K562 (cell line): ENCODE results near the gene ITPA. TPM values are rescaled to one million over a fixed set of nuclear protein-coding genes. Genes with fewer than 3 reads are reported as not detected.

Experiments used
- ARNT ChIP-seq, 2 experiments: fragments of 450-650 bp; IDR thresholded peaks; 2 replicates each; pipeline ENCODE4 v1.6.1; 2016; ENCODE audit warnings: mild to moderate bottlenecking in 1 of 2
- DIDO1 ChIP-seq: fragments of 450-650 bp; IDR thresholded peaks from 2 replicates; pipeline ENCODE4 v1.6.1; 2016; ENCODE audit warnings: low read depth, missing biosample characterization, missing genetic modification characterization
- FOXJ3 ChIP-seq: sonication (generic); formaldehyde crosslinking; IDR thresholded peaks from 2 replicates; pipeline ENCODE4 v1.4.0; 2020; ENCODE audit warnings: mild to moderate bottlenecking, missing genetic modification reagents
- GATAD2A ChIP-seq: fragments of 450-650 bp; IDR thresholded peaks from 2 replicates; pipeline ENCODE4 v1.6.1; 2017
- HNRNPLL ChIP-seq: fragments of 200-400 bp; formaldehyde crosslinking; IDR thresholded peaks from 2 replicates; pipeline ENCODE4 v1.6.1; 2017; ENCODE audit warnings: low read length, low read depth, mild to moderate bottlenecking; ENCODE audit not compliant: poor library complexity, severe bottlenecking
- MYNN ChIP-seq, 2 experiments: sonication (generic); formaldehyde crosslinking in 1 of 2; IDR thresholded peaks; 2 replicates each; pipeline versions ENCODE4 v1.5.0 to v1.6.1; 2016 to 2020; ENCODE audit warnings: antibody characterized with exemption in 1 of 2, missing genetic modification reagents in 1 of 2
- NCOA1 ChIP-seq: fragments of 450-650 bp; IDR thresholded peaks from 2 replicates; pipeline ENCODE4 v1.6.1; 2016; ENCODE audit warnings: low read depth
- NFIX ChIP-seq: fragments of 250-450 bp; sonication (Bioruptor Pico); IDR thresholded peaks from 2 replicates; pipeline ENCODE4 v1.4.0; 2020; ENCODE audit warnings: low read depth, mild to moderate bottlenecking, moderate library complexity
- NR4A1 ChIP-seq, 2 experiments: fragments of 250-450 bp in 1 of 2; fragments of 450-650 bp in 1 of 2; sonication (Bioruptor Pico) in 1 of 2; IDR thresholded peaks; 2 replicates each; pipeline versions ENCODE4 v1.4.0 to v1.6.1; 2016 to 2020; ENCODE audit warnings: mild to moderate bottlenecking in 2 of 2, missing compliant biosample characterization in 1 of 2, missing genetic modification characterization in 1 of 2, moderate library complexity in 1 of 2
- PML ChIP-seq: IDR thresholded peaks from 2 replicates; pipeline ENCODE4 v1.6.1; 2012; ENCODE audit warnings: low read length, inconsistent platforms
- POU5F1 ChIP-seq: fragments of 150-350 bp; IDR thresholded peaks from 2 replicates; pipeline ENCODE4 v1.6.1; 2014; ENCODE audit warnings: borderline replicate concordance, low read length, low read depth, mild to moderate bottlenecking; ENCODE audit not compliant: partially characterized antibody
- PTRF ChIP-seq: fragments of 450-650 bp; IDR thresholded peaks from 2 replicates; pipeline ENCODE4 v1.6.1; 2016; ENCODE audit warnings: mild to moderate bottlenecking, missing genetic modification characterization, missing compliant biosample characterization
- SIN3B ChIP-seq: fragments of 450-650 bp; IDR thresholded peaks from 2 replicates; pipeline ENCODE4 v1.6.1; 2017; ENCODE audit warnings: low read depth, mild to moderate bottlenecking, moderate library complexity
- SNIP1 ChIP-seq: fragments of 450-650 bp; IDR thresholded peaks from 2 replicates; pipeline ENCODE4 v1.7.1; 2017; ENCODE audit warnings: low read depth, mild to moderate bottlenecking
- SOX6 ChIP-seq: fragments of 450-650 bp; IDR thresholded peaks from 2 replicates; pipeline ENCODE4 v1.6.1; 2014; ENCODE audit warnings: mild to moderate bottlenecking
- SRSF3 ChIP-seq: fragments of 200-400 bp; formaldehyde crosslinking; IDR thresholded peaks from 2 replicates; pipeline ENCODE4 v1.6.1; 2016; ENCODE audit warnings: mild to moderate bottlenecking, low read length, moderate library complexity; ENCODE audit not compliant: insufficient read depth
- SRSF9 ChIP-seq: fragments of 200-400 bp; formaldehyde crosslinking; IDR thresholded peaks from 2 replicates; pipeline ENCODE4 v1.6.1; 2017; ENCODE audit warnings: low read depth, low read length, borderline replicate concordance
- ZNF232 ChIP-seq: sonication (generic); formaldehyde crosslinking; IDR thresholded peaks from 2 replicates; pipeline ENCODE4 v1.8.0; 2022; ENCODE audit warnings: mild to moderate bottlenecking, missing genetic modification reagents
- ZNF785 ChIP-seq: fragments of 250-450 bp; sonication (Bioruptor Pico); IDR thresholded peaks from 2 replicates; pipeline ENCODE4 v1.4.0; 2020; ENCODE audit warnings: mild to moderate bottlenecking
- polyA plus RNA-seq, 8 experiments: library from polyadenylated mRNA; depleted of rRNA in 4 of 8; stranded (reverse) in 5 of 8; unstranded in 3 of 8; fragments of >200 nt; fragmentation: Nextera tagmentation in 2 of 8; fragmentation: Illumina TruSeq in 1 of 8; extraction: Ambion mirVana in 2 of 8; extraction: Trizol in 1 of 8; gene quantifications; 2 replicates each; pipeline versions ENCODE4 v1.2.1 to v1.2.3, GENCODE V29; 2011 to 2014; ENCODE audit warnings: inconsistent platforms in 1 of 8, missing spikeins in 1 of 8
- total RNA-seq, 7 experiments: library from RNA; depleted of rRNA in 6 of 7; stranded (reverse); fragments of >200 nt in 6 of 7; fragmentation: Illumina TruSeq in 2 of 7; extraction: Trizol in 2 of 7; gene quantifications; 2 replicates each; pipeline versions ENCODE4 v1.2.1 to v1.2.3, GENCODE V29; 2011 to 2021; ENCODE audit warnings: low replicate concordance in 1 of 7
- TF ChIP-seq, protein P1 (sequence below): fragments of 450-650 bp; IDR thresholded peaks from 2 replicates; pipeline ENCODE4 v1.6.1; 2017; ENCODE audit warnings: antibody characterized with exemption
- TF ChIP-seq, protein P2 (sequence below): fragments of 450-650 bp; IDR thresholded peaks from 2 replicates; pipeline ENCODE4 v1.6.1; 2016; ENCODE audit warnings: low read depth, mild to moderate bottlenecking, moderate library complexity
- TF ChIP-seq, protein P3 (sequence below), 2 experiments: IDR thresholded peaks; 2 replicates each; pipeline ENCODE4 v1.6.1; 2011; ENCODE audit warnings: borderline replicate concordance in 1 of 2, control low read depth in 1 of 2, low read depth in 1 of 2, low read length in 1 of 2, mild to moderate bottlenecking in 1 of 2, mixed read lengths in 1 of 2, moderate library complexity in 1 of 2; ENCODE audit not compliant: insufficient read depth in 1 of 2, insufficient read length in 1 of 2, poor library complexity in 1 of 2, severe bottlenecking in 1 of 2; ENCODE audit errors: extremely low read depth in 1 of 2
- TF ChIP-seq, protein P4 (sequence below), 3 experiments: IDR thresholded peaks in 2 of 3; conservative IDR thresholded peaks in 1 of 3; 2 replicates each; pipeline ENCODE4 v1.5.1; 2011 to 2012; ENCODE audit warnings: low read length in 3 of 3, mild to moderate bottlenecking in 3 of 3, control low read depth in 2 of 3, improper control_type of control experiment in 1 of 3, inconsistent platforms in 1 of 3, low read depth in 1 of 3, mixed read lengths in 1 of 3, moderate library complexity in 1 of 3; ENCODE audit not compliant: insufficient read depth in 2 of 3

The ITPA gene
- total and polyA plus RNA-seq, 9 of the 15 experiments (the other 6 are each of a cell fraction or from before 2014, with no cell fraction given) = 5.0 to 79.7 (median 36.7) TPM

DNA sequence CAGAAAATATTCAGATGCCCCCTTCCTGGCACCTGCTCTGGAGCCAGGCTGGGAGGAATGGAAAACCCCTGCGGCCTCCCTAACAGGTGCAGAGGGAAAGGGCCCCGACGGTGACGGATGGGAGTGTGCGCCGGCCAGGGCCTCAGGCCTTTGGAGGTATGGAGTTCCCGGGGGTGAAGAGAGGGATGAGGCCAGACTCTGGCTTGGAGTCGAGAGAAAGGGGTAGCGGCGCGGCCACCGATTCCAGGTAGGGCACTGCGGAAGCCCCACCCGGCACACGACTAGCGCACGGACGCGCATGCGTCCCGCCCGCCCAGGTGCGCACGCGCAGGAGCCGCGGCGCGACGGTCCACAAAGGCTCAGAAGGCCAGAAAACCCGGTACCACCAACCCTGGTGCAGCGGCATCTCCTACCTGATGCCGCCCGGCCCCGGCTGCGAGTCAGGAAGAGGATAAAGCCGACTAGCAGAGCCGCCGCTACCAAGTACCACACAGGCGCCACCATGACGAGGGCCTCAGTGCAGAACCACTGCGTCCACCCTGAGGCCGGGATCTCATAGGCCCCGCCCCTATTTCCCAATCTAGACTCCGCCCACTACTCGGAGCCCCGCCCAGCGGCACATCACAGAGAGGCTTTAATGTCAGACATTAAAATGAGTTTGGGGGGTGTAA is 5.0 kb upstream of the ITPA start, which contains the start of gene DDRGK1 (continued):
- TF ChIP-seq ZNF232 (CRISPR knock-in tag) (0 out of 2 replicates have a peak, but pooled peaks have one; percentile 76), MYNN (IDR thresholded peaks at IDR 0.05) (no peak), MYNN (CRISPR knock-in tag; IDR thresholded peaks at IDR 0.05) (no peak), SRSF9 (no peak), ARNT (IDR thresholded peaks at IDR 0.05) (no peak), SOX6 (no peak), SIN3B (0 out of 2 replicates have a peak, but pooled peaks have one; percentile 31), ZNF785 (CRISPR knock-in tag) (no peak), SRSF3 (no peak), NR4A1 (CRISPR knock-in tag; IDR thresholded peaks at IDR 0.05) (no peak), NR4A1 (tag; IDR thresholded peaks at IDR 0.05) (no peak), FOXJ3 (no peak), SNIP1 (no peak), NFIX (CRISPR knock-in tag) (no peak), POU5F1 (peak; percentile 59), NCOA1 (no peak), HNRNPLL (no peak), PML (peak; percentile 37; the same call in 1 of the 2 replicates), DIDO1 (tag) (no peak), PTRF (no peak), GATAD2A (no peak)
- TF ChIP-seq, protein P1, sequence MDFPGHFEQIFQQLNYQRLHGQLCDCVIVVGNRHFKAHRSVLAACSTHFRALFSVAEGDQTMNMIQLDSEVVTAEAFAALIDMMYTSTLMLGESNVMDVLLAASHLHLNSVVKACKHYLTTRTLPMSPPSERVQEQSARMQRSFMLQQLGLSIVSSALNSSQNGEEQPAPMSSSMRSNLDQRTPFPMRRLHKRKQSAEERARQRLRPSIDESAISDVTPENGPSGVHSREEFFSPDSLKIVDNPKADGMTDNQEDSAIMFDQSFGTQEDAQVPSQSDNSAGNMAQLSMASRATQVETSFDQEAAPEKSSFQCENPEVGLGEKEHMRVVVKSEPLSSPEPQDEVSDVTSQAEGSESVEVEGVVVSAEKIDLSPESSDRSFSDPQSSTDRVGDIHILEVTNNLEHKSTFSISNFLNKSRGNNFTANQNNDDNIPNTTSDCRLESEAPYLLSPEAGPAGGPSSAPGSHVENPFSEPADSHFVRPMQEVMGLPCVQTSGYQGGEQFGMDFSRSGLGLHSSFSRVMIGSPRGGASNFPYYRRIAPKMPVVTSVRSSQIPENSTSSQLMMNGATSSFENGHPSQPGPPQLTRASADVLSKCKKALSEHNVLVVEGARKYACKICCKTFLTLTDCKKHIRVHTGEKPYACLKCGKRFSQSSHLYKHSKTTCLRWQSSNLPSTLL = no peak
- TF ChIP-seq, protein P2, sequence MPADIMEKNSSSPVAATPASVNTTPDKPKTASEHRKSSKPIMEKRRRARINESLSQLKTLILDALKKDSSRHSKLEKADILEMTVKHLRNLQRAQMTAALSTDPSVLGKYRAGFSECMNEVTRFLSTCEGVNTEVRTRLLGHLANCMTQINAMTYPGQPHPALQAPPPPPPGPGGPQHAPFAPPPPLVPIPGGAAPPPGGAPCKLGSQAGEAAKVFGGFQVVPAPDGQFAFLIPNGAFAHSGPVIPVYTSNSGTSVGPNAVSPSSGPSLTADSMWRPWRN = peak; percentile 59; the same call in 1 of the 2 replicates
- TF ChIP-seq, protein P3, sequence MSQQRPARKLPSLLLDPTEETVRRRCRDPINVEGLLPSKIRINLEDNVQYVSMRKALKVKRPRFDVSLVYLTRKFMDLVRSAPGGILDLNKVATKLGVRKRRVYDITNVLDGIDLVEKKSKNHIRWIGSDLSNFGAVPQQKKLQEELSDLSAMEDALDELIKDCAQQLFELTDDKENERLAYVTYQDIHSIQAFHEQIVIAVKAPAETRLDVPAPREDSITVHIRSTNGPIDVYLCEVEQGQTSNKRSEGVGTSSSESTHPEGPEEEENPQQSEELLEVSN (IDR thresholded peaks at IDR 0.05; ENCODE audit: borderline replicate concordance in 1 of 2, extremely low read depth in 1 of 2, insufficient read depth in 1 of 2, insufficient read length in 1 of 2, low read depth in 1 of 2, low read length in 1 of 2, poor library complexity in 1 of 2, severe bottlenecking in 1 of 2) = peak in 1 of 2 experiments; percentile 66
- TF ChIP-seq, protein P4, sequence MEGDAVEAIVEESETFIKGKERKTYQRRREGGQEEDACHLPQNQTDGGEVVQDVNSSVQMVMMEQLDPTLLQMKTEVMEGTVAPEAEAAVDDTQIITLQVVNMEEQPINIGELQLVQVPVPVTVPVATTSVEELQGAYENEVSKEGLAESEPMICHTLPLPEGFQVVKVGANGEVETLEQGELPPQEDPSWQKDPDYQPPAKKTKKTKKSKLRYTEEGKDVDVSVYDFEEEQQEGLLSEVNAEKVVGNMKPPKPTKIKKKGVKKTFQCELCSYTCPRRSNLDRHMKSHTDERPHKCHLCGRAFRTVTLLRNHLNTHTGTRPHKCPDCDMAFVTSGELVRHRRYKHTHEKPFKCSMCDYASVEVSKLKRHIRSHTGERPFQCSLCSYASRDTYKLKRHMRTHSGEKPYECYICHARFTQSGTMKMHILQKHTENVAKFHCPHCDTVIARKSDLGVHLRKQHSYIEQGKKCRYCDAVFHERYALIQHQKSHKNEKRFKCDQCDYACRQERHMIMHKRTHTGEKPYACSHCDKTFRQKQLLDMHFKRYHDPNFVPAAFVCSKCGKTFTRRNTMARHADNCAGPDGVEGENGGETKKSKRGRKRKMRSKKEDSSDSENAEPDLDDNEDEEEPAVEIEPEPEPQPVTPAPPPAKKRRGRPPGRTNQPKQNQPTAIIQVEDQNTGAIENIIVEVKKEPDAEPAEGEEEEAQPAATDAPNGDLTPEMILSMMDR (IDR thresholded peaks at IDR 0.05 in 2 of 3, conservative IDR thresholded peaks at IDR 0.05 in 1 of 3; ENCODE audit: insufficient read depth in 2 of 3, low read depth in 1 of 3, low read length in 3 of 3) = no peak
